ENCODE results near the gene S100A10.

Gene S100A10

DNA sequence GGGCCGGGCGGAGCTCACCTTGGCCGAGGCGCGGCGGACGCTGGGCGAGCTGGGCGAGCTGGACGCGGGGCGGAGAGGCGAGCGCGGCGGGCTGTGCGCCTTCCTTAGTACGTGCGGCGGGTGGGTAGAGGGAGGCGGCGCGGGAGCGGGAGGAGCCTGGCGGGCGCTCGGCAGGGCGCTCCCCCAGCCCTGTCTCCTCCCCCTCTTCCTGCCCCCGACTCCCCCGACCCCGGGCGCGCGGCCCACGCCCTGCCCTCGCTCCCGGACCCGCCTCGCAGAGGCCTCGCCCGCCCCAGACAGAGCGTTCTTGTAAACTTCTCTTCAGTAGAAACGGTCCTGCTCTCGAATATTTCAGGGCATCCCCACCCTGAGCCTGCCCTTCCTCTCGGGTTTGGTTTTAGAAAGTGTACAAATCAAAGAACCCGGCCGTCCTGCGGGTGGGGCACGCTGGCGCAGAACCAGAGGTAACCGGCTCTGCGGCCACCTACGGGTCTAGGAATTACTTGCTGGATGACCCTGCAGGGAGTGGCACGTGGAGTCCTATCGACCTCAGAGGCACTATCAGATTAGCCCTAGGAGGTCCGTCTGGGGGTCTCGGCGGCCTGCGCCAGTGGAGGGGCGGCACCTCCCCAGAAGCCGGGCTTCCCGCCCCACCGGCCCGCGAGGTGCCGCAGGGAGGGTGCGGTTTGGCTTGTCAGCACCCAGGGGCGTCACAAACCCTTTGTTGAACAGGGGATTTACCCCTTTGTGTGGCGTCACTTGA lies at the start of gene S100A10:
Gene S100A10 (minus strand): TSS at position 126 of the 763 bp plus-strand sequence. CDS start 7,629 bp downstream, outside the sequence.
- in situ Hi-C loops (cut with MboI; ENCODE audit: low sequenced_read_pairs) = loop anchor here (25.0 kb wide), 1 partner anchor 107 kb away; no protein-coding TSS in a partner anchor

DNA sequence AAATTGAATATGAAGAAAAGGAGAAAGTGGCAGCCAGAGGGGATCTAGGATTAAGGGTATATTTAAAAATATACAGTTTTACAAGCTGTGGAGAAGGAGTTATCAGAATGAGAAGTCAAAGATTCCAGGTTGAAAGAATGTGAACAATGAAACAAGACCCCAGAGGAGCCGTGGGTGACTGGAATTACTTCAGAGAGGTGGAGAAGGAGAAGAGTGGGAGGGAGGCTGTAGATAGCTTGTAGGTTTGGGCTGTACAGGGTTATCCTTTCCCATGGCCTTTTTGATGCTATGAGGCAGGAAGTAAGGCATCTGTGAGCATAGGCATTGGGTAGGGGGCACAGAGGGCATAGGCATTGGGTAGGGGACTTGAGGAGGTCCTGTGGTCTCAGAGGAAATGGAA lies 48.4 kb upstream of the S100A10 start:
- in situ Hi-C loops (cut with MboI; ENCODE audit: low sequenced_read_pairs) = no loop called here

DNA sequence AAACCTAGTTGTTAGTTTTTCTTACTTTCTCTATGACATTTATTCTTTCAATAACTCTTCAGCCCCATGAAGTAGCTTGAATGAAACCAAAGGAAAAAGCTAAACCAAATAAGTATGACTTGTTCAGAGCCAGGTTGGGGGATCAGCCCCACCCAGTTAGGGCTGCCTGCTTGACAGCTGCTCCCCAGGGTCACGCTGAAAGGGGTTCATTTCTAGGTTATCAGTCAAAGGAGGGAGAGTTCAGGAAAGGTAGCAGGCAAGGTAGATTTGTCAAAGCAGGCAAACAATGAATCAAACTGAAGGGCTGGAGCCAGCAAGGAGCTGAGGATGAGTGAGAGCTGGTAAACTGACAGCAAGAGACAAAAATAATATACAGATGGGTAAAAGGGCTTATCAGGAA lies 46.2 kb upstream of the S100A10 start:
- in situ Hi-C loops (cut with MboI; ENCODE audit: low sequenced_read_pairs) = no loop called here

DNA sequence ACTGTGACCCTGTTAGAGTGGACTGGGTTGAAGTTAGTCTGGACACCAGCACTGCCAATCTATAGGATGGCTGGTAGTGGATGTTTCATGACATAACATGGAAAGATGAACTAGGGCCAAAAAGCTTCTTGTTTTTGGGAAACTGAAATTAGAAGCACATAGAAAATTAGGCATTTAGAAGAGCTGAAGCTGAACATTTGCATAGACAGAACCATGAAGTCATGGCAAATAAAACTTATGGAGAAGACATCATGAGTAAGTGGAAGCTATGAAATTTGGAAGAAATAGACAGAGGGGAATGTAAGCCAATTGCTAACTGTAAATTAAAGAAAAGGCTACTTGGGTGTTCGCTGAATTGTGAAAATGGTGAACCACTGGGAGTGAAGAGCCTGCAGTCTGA lies 45.8 kb upstream of the S100A10 start:
- in situ Hi-C loops (cut with MboI; ENCODE audit: low sequenced_read_pairs) = no loop called here

DNA sequence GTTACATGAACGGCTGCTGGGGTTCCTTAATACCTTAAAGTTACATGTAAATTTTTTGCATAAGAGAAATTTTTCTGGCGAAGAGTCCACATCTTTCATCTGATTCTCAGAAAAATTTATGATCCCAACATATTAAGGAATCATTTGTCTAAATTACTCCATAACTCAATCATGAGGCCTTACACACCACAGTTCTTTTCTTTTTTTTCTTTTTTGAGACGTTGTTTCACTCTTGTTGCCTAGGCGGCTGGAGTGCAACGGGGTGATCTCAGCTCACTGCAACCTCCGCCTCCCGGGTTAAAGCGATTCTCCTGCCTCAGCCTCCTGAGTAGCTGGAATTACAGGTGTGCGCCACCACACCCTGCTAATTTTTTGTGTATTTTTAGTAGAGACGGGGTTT lies 45.2 kb upstream of the S100A10 start:
- in situ Hi-C loops (cut with MboI; ENCODE audit: low sequenced_read_pairs) = no loop called here

GRCh38 chr1:152036267-152037216 lies 42.9 kb upstream of the S100A10 start, which contains the start of gene S100A11:
Gene S100A11 (minus strand): TSS chr1:152037004. CDS start chr1:152036915, 89 bp downstream.
- in situ Hi-C loops (cut with MboI; ENCODE audit: low sequenced_read_pairs) = no loop called here

DNA sequence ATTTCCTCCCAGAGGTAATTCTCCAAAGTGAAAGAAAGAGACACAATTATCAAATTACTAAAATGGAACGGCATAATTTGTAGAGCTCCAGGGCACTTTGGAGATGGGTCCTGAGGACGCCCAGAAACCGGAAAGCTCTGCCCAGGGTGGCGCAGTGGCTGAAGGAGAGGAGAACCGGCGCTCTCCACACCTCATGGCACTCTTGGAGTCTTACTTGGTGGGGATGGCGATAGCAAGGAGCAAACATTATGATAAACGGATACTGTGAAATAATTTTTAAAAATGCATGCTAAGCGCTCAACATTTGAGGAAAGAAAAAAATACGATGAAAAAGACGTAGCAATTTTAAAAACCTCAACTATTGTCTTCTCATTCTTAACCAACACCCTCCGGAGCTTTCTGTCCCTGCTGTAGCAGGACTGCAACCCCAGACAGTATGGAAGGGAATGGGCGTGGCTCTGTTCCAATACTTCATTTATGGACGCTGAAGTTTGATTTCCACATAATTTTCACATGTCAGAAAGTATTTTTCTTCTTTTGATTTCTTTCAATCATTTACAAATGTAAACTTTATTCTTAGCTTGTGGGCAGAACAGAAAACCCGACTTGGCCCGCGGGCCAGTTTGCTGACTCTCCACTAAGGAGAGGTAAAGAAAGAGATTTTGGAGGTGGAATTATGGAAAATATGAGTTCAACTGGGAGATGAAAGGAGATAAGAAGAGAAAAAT lies 42.0 kb upstream of the S100A10 start:
- in situ Hi-C loops (cut with MboI; ENCODE audit: low sequenced_read_pairs) = no loop called here

DNA sequence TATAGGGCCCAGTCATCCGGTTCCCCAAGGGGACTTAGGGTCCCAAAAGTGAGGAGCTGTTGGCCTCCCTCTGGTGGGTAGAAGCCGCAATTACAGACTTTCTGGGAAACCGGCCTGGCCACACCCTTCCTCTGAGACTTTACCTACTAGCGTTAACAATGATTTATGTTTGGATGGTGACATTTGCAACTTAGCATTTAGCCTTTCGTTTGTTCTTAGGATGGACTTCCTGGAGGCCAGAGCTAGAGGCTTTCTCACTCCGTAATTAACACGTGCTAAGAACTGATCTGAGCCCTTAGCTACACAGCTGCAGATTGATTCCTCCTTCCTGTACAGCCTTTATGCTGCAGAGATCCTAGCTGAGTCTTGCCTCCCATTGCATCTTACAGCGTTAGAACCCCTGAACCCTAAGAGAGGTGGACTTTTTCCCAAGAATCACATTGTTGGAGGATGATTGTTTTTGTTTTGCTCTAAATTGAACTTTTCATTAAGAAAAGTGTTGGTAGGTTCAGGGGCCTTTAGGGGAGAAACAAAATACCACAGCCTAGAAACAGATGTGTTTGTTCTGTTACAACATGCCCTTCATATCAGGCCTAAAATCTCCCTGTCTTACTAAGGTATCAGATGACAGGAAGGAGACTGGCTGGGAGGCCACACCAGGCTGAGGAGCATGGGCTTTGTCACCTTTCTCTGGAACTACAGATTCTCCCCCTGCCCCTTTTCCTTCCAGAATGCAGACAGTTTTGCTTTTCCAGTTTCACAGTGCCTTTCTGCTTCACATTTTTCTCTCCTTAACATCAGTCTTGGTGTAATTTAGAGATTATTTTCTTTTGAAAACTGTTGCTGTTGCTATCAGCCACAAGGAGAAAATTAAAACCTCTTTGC lies 41.2 kb upstream of the S100A10 start:
- in situ Hi-C loops (cut with MboI; ENCODE audit: low sequenced_read_pairs) = no loop called here

DNA sequence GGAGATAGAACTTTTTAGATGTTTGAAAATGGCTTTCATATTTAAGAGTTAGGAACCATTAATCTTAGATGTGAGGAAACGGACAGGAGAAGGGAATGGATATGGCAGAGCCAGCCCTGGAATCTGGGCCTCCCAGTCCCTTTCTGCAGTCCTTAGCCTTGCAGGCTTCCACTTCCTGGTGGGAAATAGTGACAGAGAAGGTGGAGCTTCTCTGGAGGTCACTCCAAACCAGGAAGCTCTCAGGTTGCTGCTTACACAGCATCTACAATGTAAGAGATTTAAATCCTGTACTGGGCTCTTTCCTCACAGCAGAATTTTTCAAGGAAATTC lies 40.6 kb upstream of the S100A10 start:
- in situ Hi-C loops (cut with MboI; ENCODE audit: low sequenced_read_pairs) = no loop called here

- in situ Hi-C loops (cut with MboI; ENCODE audit: low sequenced_read_pairs) = no loop called here
Observed at GRCh38 chr1:152029929-152030211, 36.2 kb upstream of the S100A10 start.

DNA sequence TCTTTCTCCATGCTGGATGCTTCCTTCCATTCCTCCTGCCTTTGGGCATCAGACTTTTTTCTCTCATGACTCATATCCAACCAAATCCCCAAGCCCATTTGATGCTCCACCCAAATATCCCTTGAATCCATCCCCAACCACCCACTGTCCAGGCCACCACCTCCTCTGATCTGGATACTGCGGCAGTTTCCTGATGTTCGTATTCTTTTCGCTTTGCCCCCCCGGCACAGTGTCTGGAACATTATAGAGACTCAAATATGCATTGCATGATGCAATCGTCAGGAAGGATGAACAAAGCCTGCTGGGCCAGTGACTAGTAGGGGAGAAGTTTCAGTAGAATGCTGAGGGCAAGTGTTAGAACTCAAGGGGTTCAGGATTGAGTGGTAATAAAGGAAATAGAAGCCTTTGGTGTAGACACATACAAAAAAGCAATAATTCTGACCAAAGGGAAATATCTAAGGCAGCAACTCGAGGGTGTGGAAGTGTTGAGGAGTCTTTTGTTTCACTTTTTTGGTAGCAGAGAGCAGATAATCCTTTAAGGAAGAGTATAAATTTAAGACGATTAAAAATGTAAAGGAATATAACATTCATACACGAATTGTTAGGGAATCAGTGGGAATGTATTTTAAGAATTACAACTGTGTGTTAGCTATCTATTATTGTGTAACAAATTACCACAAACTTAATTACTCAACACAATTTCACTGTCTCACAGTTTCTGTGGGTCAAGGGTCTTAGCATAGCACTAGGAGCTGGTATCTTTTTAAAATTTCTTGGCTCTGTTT lies 35.7 kb upstream of the S100A10 start:
- in situ Hi-C loops (cut with MboI; ENCODE audit: low sequenced_read_pairs) = no loop called here

DNA sequence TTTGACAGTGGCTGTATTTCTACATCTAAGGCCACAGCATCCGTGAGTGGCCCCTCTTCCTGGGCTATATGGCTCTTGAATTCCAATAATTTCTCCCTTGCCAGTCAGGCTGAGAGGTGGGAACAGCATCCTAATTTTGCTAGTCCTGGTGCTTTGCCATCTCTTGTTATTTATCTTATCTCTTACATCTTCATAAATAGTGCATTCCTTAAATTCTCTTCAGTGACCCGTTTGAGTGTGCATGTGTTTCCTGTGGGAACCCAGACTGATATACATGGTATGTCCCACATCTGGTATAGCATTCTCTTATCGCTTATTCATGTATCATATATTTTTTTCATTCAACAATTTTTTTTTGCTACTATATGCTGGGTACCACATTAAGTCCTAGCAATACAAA lies 33.2 kb upstream of the S100A10 start:
- in situ Hi-C loops (cut with MboI; ENCODE audit: low sequenced_read_pairs) = no loop called here

- in situ Hi-C loops (cut with MboI; ENCODE audit: low sequenced_read_pairs) = no loop called here
Observed at GRCh38 chr1:152024223-152024622, 30.6 kb upstream of the S100A10 start.

DNA sequence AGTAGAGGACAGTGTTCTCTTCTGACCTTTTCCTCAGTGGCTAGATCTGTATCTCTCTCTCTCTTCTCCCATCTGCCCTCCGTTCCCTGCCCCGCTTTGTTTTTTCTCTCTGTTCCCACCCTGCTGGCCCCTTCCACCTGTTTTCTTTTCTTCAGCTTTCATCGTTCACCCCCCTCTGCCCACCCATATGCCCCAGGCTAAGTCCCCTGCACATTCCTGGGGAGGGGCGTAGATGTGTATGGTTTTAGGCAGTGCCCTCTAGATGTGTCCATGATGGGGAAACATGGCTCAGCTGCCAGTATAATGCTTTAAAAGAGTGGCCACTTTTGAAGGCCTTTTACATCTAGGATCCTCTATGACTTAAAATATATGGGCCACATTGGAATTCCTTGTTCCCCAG lies 29.6 kb upstream of the S100A10 start:
- in situ Hi-C loops (cut with MboI; ENCODE audit: low sequenced_read_pairs) = no loop called here

- in situ Hi-C loops (cut with MboI; ENCODE audit: low sequenced_read_pairs) = no loop called here
Observed at GRCh38 chr1:152022474-152022873, 28.8 kb upstream of the S100A10 start.

DNA sequence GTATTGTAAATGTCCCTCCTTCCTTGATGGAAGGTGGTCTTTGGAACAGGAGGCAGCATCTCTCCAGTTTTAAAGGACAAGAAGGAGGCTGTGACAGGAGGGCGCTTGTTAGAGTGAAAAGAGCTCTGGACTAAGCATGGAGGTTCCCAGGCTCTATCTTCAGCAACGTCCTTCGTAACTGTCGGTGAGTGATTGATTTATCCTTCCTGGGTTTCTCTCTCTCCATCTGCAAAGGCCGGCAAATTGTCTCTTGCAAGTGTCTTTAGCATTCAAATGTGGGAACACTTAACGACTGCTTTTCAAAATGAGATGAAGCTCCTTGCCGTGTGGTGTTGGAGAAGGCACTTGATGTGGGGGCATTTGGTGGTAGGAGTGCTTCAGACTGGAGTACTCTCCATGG lies 27.9 kb upstream of the S100A10 start:
- in situ Hi-C loops (cut with MboI; ENCODE audit: low sequenced_read_pairs) = no loop called here

DNA sequence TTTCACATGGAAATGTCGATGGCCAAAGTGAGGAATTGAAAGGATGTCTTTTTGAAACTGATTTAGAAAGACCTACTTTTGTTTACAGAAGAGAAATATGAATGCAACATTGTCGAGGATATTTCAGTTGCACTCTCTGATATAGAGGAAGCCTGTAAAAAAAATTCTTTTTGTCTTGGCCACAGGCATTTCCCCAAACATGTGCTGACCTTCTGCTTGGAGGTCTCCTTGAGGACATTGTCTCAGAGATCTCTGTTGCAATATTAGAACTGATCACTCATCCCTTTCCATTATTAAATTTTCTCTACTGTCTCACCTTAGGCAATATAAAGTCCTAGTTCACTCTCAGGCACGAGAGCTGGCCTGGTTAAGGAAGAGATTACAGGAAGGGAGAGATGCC lies 27.2 kb upstream of the S100A10 start:
- in situ Hi-C loops (cut with MboI; ENCODE audit: low sequenced_read_pairs) = no loop called here

DNA sequence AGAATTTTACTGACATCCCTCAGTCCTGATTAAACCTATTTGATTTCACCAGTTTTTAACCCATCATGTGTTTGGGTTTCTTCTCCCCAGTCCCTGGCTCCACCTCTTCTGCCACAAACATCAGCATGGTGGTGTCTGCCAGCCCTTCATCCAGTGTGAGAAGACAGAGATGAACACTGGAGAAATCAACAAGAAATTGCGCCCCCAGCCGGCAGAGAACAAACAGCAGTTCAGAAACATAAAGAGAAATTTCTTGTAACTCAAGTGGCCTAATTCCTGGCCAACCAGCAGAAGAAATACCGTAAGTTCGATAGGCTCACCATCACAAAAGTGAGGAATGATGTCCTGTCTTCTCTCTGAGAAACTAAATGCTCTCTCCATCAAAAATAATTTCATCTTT lies 24.9 kb upstream of the S100A10 start:
- in situ Hi-C loops (cut with MboI; ENCODE audit: low sequenced_read_pairs) = no loop called here

GRCh38 chr1:152015766-152016165 lies 22.1 kb upstream of the S100A10 start:
- in situ Hi-C loops (cut with MboI; ENCODE audit: low sequenced_read_pairs) = no loop called here

DNA sequence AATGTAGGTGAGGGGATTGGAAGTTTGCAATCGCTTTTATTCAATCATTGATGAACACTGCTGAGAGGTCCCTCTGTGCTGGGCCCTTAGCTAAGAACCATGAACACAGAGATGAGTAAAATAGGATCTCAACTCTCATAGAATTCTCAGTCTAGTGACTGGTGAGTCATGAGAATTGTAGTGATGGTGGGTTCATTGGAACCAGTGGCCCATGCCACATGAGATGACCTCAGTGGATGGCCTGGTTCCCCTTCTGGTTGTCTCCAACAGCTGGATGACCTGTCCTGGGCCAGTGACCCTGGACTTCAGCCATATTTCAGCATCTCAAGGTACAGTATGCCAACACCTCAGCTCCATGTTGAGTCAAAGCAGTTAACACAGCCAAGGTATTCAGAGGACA lies 21.3 kb upstream of the S100A10 start:
- in situ Hi-C loops (cut with MboI; ENCODE audit: low sequenced_read_pairs) = no loop called here

Data from hTERT RPE-1 (cell line).